ENCODE measurements around the gene PFKM.

GRCh38 chr12:48105321-48105866 is 13.8 kb upstream of the PFKM start:
- TF ChIP-seq CTCF (IDR thresholded peaks at IDR 0.05) (no peak), POLR2A (IDR thresholded peaks at IDR 0.05) (no peak), EP300 (IDR thresholded peaks at IDR 0.05; ENCODE audit: low read depth) (no peak), POLR2AphosphoS5 (IDR thresholded peaks at IDR 0.05) (no peak)
